ENCODE measurements around the gene SOX1.
A peak's percentile ranks its signal among the peaks of the same experiment; 100 is the strongest.

The SOX1 gene

GRCh38 chr13:112057736-112058518 is 9.0 kb upstream of the SOX1 start:
- TF ChIP-seq HDGF (IDR thresholded peaks at IDR 0.05; ENCODE audit: borderline replicate concordance), result no peak
- no peak for TF ChIP-seq CTBP1 (IDR thresholded peaks at IDR 0.05; ENCODE audit: borderline replicate concordance)
- no peak for TF ChIP-seq FOXK2 (IDR thresholded peaks at IDR 0.05)
- no peak for TF ChIP-seq ZNF384 (IDR thresholded peaks at IDR 0.05)
- no peak for TF ChIP-seq SUZ12 (IDR thresholded peaks at IDR 0.05)
- no peak for TF ChIP-seq SP1 (IDR thresholded peaks at IDR 0.05)
- TF ChIP-seq FOXA1 (IDR thresholded peaks at IDR 0.05), result no peak
- TF ChIP-seq TARDBP (IDR thresholded peaks at IDR 0.05), result no peak
- no peak for TF ChIP-seq BHLHE40 (IDR thresholded peaks at IDR 0.05; ENCODE audit: borderline replicate concordance)
- TF ChIP-seq L3MBTL2 (conservative IDR thresholded peaks at IDR 0.05), result no peak
- no peak for TF ChIP-seq PKNOX1 (IDR thresholded peaks at IDR 0.05)
- TF ChIP-seq ELF4 (IDR thresholded peaks at IDR 0.05), result no peak
- no peak for TF ChIP-seq LEF1 (IDR thresholded peaks at IDR 0.05; ENCODE audit: borderline replicate concordance)
- no peak for TF ChIP-seq FOXM1 (IDR thresholded peaks at IDR 0.05; ENCODE audit: borderline replicate concordance)
- TF ChIP-seq ARNT (IDR thresholded peaks at IDR 0.05), result no peak
- ChIA-PET POLR2A (interaction anchor here (0.9 kb wide), 1 partner anchor 15 kb away, joined by 3 read pairs; no protein-coding TSS in a partner anchor), CTCF (interaction anchor here (0.6 kb wide), 1 partner anchor 39 kb away, joined by 3 read pairs; no protein-coding TSS in a partner anchor)
- DNase-seq (ENCODE audit: extremely low spot score), result peak; percentile 13

- no peak for DNase-seq (ENCODE audit: extremely low spot score)
- ChIA-PET CTCF (interaction anchor here (0.6 kb wide), 1 partner anchor 39 kb away, joined by 3 read pairs; no protein-coding TSS in a partner anchor), POLR2A (interaction anchor here (0.9 kb wide), 1 partner anchor 14 kb away, joined by 3 read pairs; no protein-coding TSS in a partner anchor)
- TF ChIP-seq NFRKB (IDR thresholded peaks at IDR 0.05) (no peak), CTBP1 (IDR thresholded peaks at IDR 0.05; ENCODE audit: borderline replicate concordance) (no peak), PKNOX1 (IDR thresholded peaks at IDR 0.05) (no peak), SP1 (IDR thresholded peaks at IDR 0.05) (no peak), TARDBP (IDR thresholded peaks at IDR 0.05) (no peak)
Observed at GRCh38 chr13:112058519-112058873, 8.5 kb upstream of the SOX1 start.

GRCh38 chr13:112058941-112059340 is 8.0 kb upstream of the SOX1 start:
- CTCF ChIA-PET, result interaction anchor here (0.6 kb wide), 1 partner anchor 38 kb away, joined by 3 read pairs; no protein-coding TSS in a partner anchor
- no peak for DNase-seq (ENCODE audit: extremely low spot score)

GRCh38 chr13:112059457-112060281 is 7.3 kb upstream of the SOX1 start:
- TF ChIP-seq CTBP1 (IDR thresholded peaks at IDR 0.05; ENCODE audit: borderline replicate concordance), result no peak
- ChIA-PET POLR2A (no interaction called here), CTCF (no interaction called here)
- DNase-seq (ENCODE audit: extremely low spot score), result no peak

More at GRCh38 chr13:112058941-112059340, 8.0 kb upstream of the SOX1 start:
- POLR2A ChIA-PET, result no interaction called here
- TF ChIP-seq BHLHE40 (IDR thresholded peaks at IDR 0.05; ENCODE audit: borderline replicate concordance), result no peak
- TF ChIP-seq SUZ12 (IDR thresholded peaks at IDR 0.05), result no peak
- no peak for TF ChIP-seq LEF1 (IDR thresholded peaks at IDR 0.05; ENCODE audit: borderline replicate concordance)
- TF ChIP-seq ELF4 (IDR thresholded peaks at IDR 0.05), result no peak
- TF ChIP-seq L3MBTL2 (conservative IDR thresholded peaks at IDR 0.05), result no peak
- TF ChIP-seq NFRKB (IDR thresholded peaks at IDR 0.05), result no peak
- no peak for TF ChIP-seq FOXK2 (IDR thresholded peaks at IDR 0.05)
- TF ChIP-seq ZNF384 (IDR thresholded peaks at IDR 0.05), result no peak

GRCh38 chr13:112060282-112060830 is 6.6 kb upstream of the SOX1 start:
- POLR2A ChIA-PET, result no interaction called here
- TF ChIP-seq BHLHE40 (IDR thresholded peaks at IDR 0.05; ENCODE audit: borderline replicate concordance) (no peak), FOXK2 (IDR thresholded peaks at IDR 0.05) (no peak), TARDBP (IDR thresholded peaks at IDR 0.05) (no peak), NFRKB (IDR thresholded peaks at IDR 0.05) (no peak), ZNF384 (IDR thresholded peaks at IDR 0.05) (no peak), FOXA1 (IDR thresholded peaks at IDR 0.05) (no peak), LEF1 (IDR thresholded peaks at IDR 0.05; ENCODE audit: borderline replicate concordance) (no peak), L3MBTL2 (conservative IDR thresholded peaks at IDR 0.05) (no peak), FOXM1 (IDR thresholded peaks at IDR 0.05; ENCODE audit: borderline replicate concordance) (no peak), HDGF (IDR thresholded peaks at IDR 0.05; ENCODE audit: borderline replicate concordance) (no peak), CTBP1 (IDR thresholded peaks at IDR 0.05; ENCODE audit: borderline replicate concordance) (no peak), ARNT (IDR thresholded peaks at IDR 0.05) (no peak), PKNOX1 (IDR thresholded peaks at IDR 0.05) (no peak), SP1 (IDR thresholded peaks at IDR 0.05) (no peak)
- no peak for DNase-seq (ENCODE audit: extremely low spot score)
- CTCF ChIA-PET, result no interaction called here

All from HEK293T (cell line).